ENCODE results near the gene PCBP1.
"Not testable (repeated sequence)": the region's sequence is repeated elsewhere in the genome, so short reads cannot be mapped to it uniquely, and the experiment has no call there.

PCBP1 gene

GRCh38 chr2:70086838-70087701 is at the start of gene PCBP1:
PCBP1 (plus strand) TSS chr2:70087477; CDS start chr2:70087744, 267 bp downstream.
- peak; percentile 98 for DNase-seq

- no peak for DNase-seq
These were observed 47.9 kb upstream of the PCBP1 start for GRCh38 chr2:70039366-70039765.

- no peak for DNase-seq
These were observed 45.6 kb upstream of the PCBP1 start for GRCh38 chr2:70041663-70042062.

- no peak for DNase-seq
These were observed 45.0 kb upstream of the PCBP1 start for GRCh38 chr2:70042246-70042645.

GRCh38 chr2:70043252-70043875 is 43.9 kb upstream of the PCBP1 start:
- no peak for DNase-seq

GRCh38 chr2:70044290-70045040 is 42.8 kb upstream of the PCBP1 start:
- no peak for DNase-seq

- DNase-seq: no peak
These were observed 41.9 kb upstream of the PCBP1 start for GRCh38 chr2:70045405-70045804.

- no peak for DNase-seq
These were observed 41.3 kb upstream of the PCBP1 start for GRCh38 chr2:70045932-70046331.

- no peak for DNase-seq
These were observed 40.7 kb upstream of the PCBP1 start for GRCh38 chr2:70046534-70046933.

GRCh38 chr2:70047451-70047850 is 39.8 kb upstream of the PCBP1 start:
- no peak for DNase-seq

GRCh38 chr2:70049255-70049654 is 38.0 kb upstream of the PCBP1 start:
- DNase-seq: no peak

GRCh38 chr2:70050631-70051425 is 36.4 kb upstream of the PCBP1 start:
- DNase-seq: no peak

GRCh38 chr2:70055259-70055658 is 32.0 kb upstream of the PCBP1 start:
- not testable (repeated sequence) for DNase-seq

GRCh38 chr2:70061317-70061716 is 26.0 kb upstream of the PCBP1 start:
- DNase-seq: no peak

GRCh38 chr2:70062270-70062669 is 25.0 kb upstream of the PCBP1 start:
- no peak for DNase-seq

- DNase-seq: no peak
These were observed 19.2 kb upstream of the PCBP1 start for GRCh38 chr2:70068119-70068518.

- DNase-seq: peak; percentile 63
These were observed 18.2 kb upstream of the PCBP1 start for GRCh38 chr2:70069049-70069448.

GRCh38 chr2:70070542-70071268 is 16.6 kb upstream of the PCBP1 start:
- DNase-seq: peak; percentile 37

GRCh38 chr2:70073493-70073892 is 13.8 kb upstream of the PCBP1 start:
- DNase-seq: no peak

GRCh38 chr2:70078384-70078783 is 8.9 kb upstream of the PCBP1 start:
- no peak for DNase-seq

GRCh38 chr2:70080610-70081200 is 6.6 kb upstream of the PCBP1 start:
- no peak for DNase-seq

- no peak for DNase-seq
These were observed 6.1 kb upstream of the PCBP1 start for GRCh38 chr2:70081221-70081620.

Measured in activated CD8-positive, alpha-beta memory T cell treated with anti-CD3 and anti-CD28 coated beads, Interleukin-2, amount 50 U/mL, for 4 hours (primary cell).